ENCODE measurements around the gene WDFY1.

DNA sequence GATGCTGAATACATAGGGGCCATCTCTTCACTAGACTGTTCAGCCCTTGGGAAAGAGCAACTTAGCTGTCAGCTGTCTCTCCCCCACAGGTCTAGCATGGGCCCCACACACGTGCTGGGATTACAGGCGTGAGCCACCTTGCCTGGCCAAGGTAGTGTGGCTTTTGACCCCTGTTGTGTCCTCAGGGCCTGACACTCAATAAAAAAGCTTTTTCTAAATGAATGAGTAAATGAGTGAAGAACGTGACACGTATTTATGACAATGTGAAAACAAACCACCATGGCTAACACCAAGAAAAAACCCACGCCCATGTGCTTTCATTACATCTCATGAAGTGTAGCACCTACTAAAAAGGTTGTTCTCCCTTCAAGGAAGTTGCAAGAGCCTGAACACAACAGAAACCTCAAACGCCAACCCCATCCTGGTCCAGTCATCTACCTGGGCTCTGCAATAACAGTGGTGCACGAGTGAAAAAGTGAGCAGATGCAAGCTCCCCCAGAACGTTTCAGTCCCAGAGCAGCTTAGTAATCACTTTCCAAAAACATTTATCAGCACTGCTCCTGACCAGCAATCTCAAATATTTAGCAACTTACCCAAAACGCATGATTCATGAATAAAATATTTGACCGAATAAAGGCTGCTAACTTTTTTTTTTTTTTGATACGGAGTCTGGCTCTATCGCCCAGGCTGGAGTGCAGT lies 3.4 kb downstream of the WDFY1 start:
- TF ChIP-seq ZNF565 (CRISPR knock-in tag; conservative IDR thresholded peaks at IDR 0.05; ENCODE audit: low read depth) (no peak), ZFP30 (CRISPR knock-in tag; IDR thresholded peaks at IDR 0.05) (no peak), PPARA (CRISPR knock-in tag; IDR thresholded peaks at IDR 0.05; ENCODE audit: borderline replicate concordance) (no peak)
- TF ChIP-seq, protein P1, sequence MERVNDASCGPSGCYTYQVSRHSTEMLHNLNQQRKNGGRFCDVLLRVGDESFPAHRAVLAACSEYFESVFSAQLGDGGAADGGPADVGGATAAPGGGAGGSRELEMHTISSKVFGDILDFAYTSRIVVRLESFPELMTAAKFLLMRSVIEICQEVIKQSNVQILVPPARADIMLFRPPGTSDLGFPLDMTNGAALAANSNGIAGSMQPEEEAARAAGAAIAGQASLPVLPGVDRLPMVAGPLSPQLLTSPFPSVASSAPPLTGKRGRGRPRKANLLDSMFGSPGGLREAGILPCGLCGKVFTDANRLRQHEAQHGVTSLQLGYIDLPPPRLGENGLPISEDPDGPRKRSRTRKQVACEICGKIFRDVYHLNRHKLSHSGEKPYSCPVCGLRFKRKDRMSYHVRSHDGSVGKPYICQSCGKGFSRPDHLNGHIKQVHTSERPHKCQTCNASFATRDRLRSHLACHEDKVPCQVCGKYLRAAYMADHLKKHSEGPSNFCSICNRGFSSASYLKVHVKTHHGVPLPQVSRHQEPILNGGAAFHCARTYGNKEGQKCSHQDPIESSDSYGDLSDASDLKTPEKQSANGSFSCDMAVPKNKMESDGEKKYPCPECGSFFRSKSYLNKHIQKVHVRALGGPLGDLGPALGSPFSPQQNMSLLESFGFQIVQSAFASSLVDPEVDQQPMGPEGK (CRISPR knock-in tag; IDR thresholded peaks at IDR 0.05; ENCODE audit: borderline replicate concordance) = no peak
- TF ChIP-seq, protein P2, sequence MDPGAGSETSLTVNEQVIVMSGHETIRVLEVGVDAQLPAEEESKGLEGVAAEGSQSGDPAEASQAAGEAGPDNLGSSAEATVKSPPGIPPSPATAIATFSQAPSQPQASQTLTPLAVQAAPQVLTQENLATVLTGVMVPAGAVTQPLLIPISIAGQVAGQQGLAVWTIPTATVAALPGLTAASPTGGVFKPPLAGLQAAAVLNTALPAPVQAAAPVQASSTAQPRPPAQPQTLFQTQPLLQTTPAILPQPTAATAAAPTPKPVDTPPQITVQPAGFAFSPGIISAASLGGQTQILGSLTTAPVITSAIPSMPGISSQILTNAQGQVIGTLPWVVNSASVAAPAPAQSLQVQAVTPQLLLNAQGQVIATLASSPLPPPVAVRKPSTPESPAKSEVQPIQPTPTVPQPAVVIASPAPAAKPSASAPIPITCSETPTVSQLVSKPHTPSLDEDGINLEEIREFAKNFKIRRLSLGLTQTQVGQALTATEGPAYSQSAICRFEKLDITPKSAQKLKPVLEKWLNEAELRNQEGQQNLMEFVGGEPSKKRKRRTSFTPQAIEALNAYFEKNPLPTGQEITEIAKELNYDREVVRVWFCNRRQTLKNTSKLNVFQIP (CRISPR knock-in tag; IDR thresholded peaks at IDR 0.05; ENCODE audit: borderline replicate concordance, low read depth) = no peak
- TF ChIP-seq, protein P3, sequence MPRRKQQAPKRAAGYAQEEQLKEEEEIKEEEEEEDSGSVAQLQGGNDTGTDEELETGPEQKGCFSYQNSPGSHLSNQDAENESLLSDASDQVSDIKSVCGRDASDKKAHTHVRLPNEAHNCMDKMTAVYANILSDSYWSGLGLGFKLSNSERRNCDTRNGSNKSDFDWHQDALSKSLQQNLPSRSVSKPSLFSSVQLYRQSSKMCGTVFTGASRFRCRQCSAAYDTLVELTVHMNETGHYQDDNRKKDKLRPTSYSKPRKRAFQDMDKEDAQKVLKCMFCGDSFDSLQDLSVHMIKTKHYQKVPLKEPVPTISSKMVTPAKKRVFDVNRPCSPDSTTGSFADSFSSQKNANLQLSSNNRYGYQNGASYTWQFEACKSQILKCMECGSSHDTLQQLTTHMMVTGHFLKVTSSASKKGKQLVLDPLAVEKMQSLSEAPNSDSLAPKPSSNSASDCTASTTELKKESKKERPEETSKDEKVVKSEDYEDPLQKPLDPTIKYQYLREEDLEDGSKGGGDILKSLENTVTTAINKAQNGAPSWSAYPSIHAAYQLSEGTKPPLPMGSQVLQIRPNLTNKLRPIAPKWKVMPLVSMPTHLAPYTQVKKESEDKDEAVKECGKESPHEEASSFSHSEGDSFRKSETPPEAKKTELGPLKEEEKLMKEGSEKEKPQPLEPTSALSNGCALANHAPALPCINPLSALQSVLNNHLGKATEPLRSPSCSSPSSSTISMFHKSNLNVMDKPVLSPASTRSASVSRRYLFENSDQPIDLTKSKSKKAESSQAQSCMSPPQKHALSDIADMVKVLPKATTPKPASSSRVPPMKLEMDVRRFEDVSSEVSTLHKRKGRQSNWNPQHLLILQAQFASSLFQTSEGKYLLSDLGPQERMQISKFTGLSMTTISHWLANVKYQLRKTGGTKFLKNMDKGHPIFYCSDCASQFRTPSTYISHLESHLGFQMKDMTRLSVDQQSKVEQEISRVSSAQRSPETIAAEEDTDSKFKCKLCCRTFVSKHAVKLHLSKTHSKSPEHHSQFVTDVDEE (CRISPR knock-in tag; IDR thresholded peaks at IDR 0.05) = no peak

All from SK-N-SH treated with all-trans-retinoic acid at 6 μM for 48 hours (cell line).